H1 (cell line): ENCODE measurements around the gene FAM177A1. TPM values are rescaled to one million over a fixed set of nuclear protein-coding genes. Genes with fewer than 3 reads are reported as not detected.

Experiments
- CTCF ChIA-PET: fragments of 300-600 bp; sonication (Branson Sonifier 250); formaldehyde crosslinking; loops from one replicate; lab custom pipeline; 2021; ENCODE audit not compliant: partially characterized antibody; lab: Charles Lee
- POLR2A ChIA-PET: fragments of 300-600 bp; sonication (Branson Sonifier 250); formaldehyde crosslinking; loops from one replicate; lab custom pipeline; 2021; ENCODE audit warnings: inconsistent platforms; ENCODE audit not compliant: partially characterized antibody; lab: Charles Lee
- DNase-seq, 2 experiments: peaks; one replicate each; pipeline versions ENCODE4 v3.0.0 to v3.0.0-alpha.2; 2010 to 2022; ENCODE audit warnings: low spot score in 2 of 2, low read depth in 1 of 2, mixed read lengths in 1 of 2
- FAIRE-seq: peaks from 2 replicates; lab custom pipeline; 2011; peaks lifted over from hg19 to GRCh38; lab: Jason Lieb, UNC
- H2AFZ ChIP-seq: 2 replicates; pipeline ENCODE4 v1.8.1; 2012; ENCODE audit warnings: low read length, inconsistent platforms
- H2AK5ac ChIP-seq: 2 replicates; pipeline ENCODE4 v1.6.1; 2013; ENCODE audit warnings: low read depth, low read length
- H2BK120ac ChIP-seq: replicated peaks from 2 replicates; pipeline ENCODE3; 2013; ENCODE audit warnings: low read depth, low read length, inconsistent platforms
- H2BK12ac ChIP-seq: 2 replicates; pipeline ENCODE4 v1.6.1; 2013; ENCODE audit warnings: low read depth, low read length
- H2BK15ac ChIP-seq: 2 replicates; pipeline ENCODE4 v1.6.1; 2013; ENCODE audit warnings: low read length
- H2BK20ac ChIP-seq: 2 replicates; pipeline ENCODE4 v1.6.1; 2013; ENCODE audit warnings: low read length
- H2BK5ac ChIP-seq: 2 replicates; pipeline ENCODE4 v1.6.1; 2013; ENCODE audit warnings: low read depth, low read length
- H3K14ac ChIP-seq: 2 replicates; pipeline ENCODE4 v1.6.1; 2013; ENCODE audit warnings: inconsistent platforms; ENCODE audit not compliant: insufficient read length
- H3K18ac ChIP-seq: 2 replicates; pipeline ENCODE4 v1.6.1; 2013; ENCODE audit warnings: low read length; ENCODE audit errors: extremely low read depth
- H3K23ac ChIP-seq: 2 replicates; pipeline ENCODE4 v1.6.1; 2013; ENCODE audit warnings: inconsistent platforms; ENCODE audit not compliant: insufficient read length
- H3K23me2 ChIP-seq: 2 replicates; pipeline ENCODE4 v1.6.1; 2013; ENCODE audit warnings: low read depth, low read length
- H3K27ac ChIP-seq: 2 replicates; pipeline ENCODE4 v1.6.1; 2011; ENCODE audit warnings: low read depth, low read length, inconsistent platforms
- H3K27me3 ChIP-seq, 4 experiments: replicated peaks in 1 of 4; 1 replicate in 1 of 4; 2 replicates in 3 of 4; pipeline versions ENCODE4 v1.6.1 to v1.8.1; 2011 to 2013; ENCODE audit warnings: low read length in 3 of 4, mild to moderate bottlenecking in 3 of 4, inconsistent platforms in 2 of 4, mixed read lengths in 2 of 4, moderate library complexity in 1 of 4; ENCODE audit not compliant: control insufficient read depth in 3 of 4, insufficient read depth in 3 of 4; ENCODE audit errors: extremely low read depth in 1 of 4
- H3K36me3 ChIP-seq, 4 experiments: 2 replicates each; pipeline versions ENCODE4 v1.6.1 to v1.8.1; 2011 to 2013; ENCODE audit warnings: mild to moderate bottlenecking in 4 of 4, low read length in 3 of 4, moderate library complexity in 2 of 4, control low read depth in 1 of 4, inconsistent platforms in 1 of 4; ENCODE audit not compliant: insufficient read depth in 4 of 4, control insufficient read depth in 2 of 4
- H3K4ac ChIP-seq: replicated peaks from 2 replicates; pipeline ENCODE3; 2013; ENCODE audit warnings: low read length, low read depth, mixed read lengths, inconsistent platforms; ENCODE audit not compliant: insufficient read length
- H3K4me1 ChIP-seq, 4 experiments: replicated peaks in 1 of 4; 1 replicate in 1 of 4; 2 replicates in 3 of 4; pipeline versions ENCODE4 v1.6.1 to v1.8.1; 2011 to 2013; ENCODE audit warnings: low read length in 3 of 4, inconsistent platforms in 2 of 4, mixed read lengths in 1 of 4; ENCODE audit not compliant: insufficient read depth in 4 of 4, control insufficient read depth in 3 of 4
- H3K4me2 ChIP-seq, 2 experiments: 2 replicates each; pipeline versions ENCODE4 v1.6.1 to v1.8.1; 2011 to 2013; ENCODE audit warnings: low read depth in 2 of 2, low read length in 2 of 2, control low read depth in 1 of 2, inconsistent platforms in 1 of 2, mild to moderate bottlenecking in 1 of 2; ENCODE audit not compliant: insufficient read depth in 1 of 2
- H3K4me3 ChIP-seq, 4 experiments: fragments of 200-600, 300-600 bp in 1 of 4; sonication (generic), shearing (Covaris generic), sonication (Bioruptor Twin) in 1 of 4; 2 replicates each; pipeline versions ENCODE4 v1.5.1 to v1.8.1; 2011 to 2016; ENCODE audit warnings: low read length in 4 of 4, low read depth in 3 of 4, control low read depth in 2 of 4, inconsistent platforms in 2 of 4, mild to moderate bottlenecking in 2 of 4, mixed read lengths in 1 of 4, moderate library complexity in 1 of 4; ENCODE audit not compliant: insufficient read depth in 2 of 4; ENCODE audit errors: extremely low read depth in 1 of 4
- H3K56ac ChIP-seq: replicated peaks from 2 replicates; pipeline ENCODE3; 2013; ENCODE audit warnings: low read depth, mild to moderate bottlenecking, mixed read lengths, low read length, inconsistent platforms; ENCODE audit not compliant: insufficient read length
- H3K79me1 ChIP-seq: 2 replicates; pipeline ENCODE4 v1.6.1; 2013; ENCODE audit warnings: low read depth, low read length, control low read depth
- H3K79me2 ChIP-seq, 2 experiments: 2 replicates each; pipeline versions ENCODE4 v1.6.1 to v1.8.1; 2012 to 2013; ENCODE audit warnings: low read length in 2 of 2, mild to moderate bottlenecking in 2 of 2, inconsistent platforms in 1 of 2; ENCODE audit not compliant: insufficient read depth in 2 of 2, control insufficient read depth in 1 of 2
- H3K9ac ChIP-seq, 4 experiments: replicated peaks in 1 of 4; 1 replicate in 1 of 4; 2 replicates in 3 of 4; pipeline versions ENCODE4 v1.6.1 to v1.8.1; 2011 to 2013; ENCODE audit warnings: low read depth in 3 of 4, low read length in 3 of 4, control low read depth in 2 of 4, mild to moderate bottlenecking in 2 of 4, moderate library complexity in 2 of 4, inconsistent platforms in 1 of 4; ENCODE audit errors: extremely low read depth in 1 of 4
- H3K9me3 ChIP-seq, 2 experiments: 2 replicates each; pipeline versions ENCODE4 v1.6.1 to v1.8.1; 2012 to 2013; ENCODE audit warnings: mild to moderate bottlenecking in 2 of 2, moderate library complexity in 2 of 2, control low read depth in 1 of 2, inconsistent platforms in 1 of 2, low read depth in 1 of 2, low read length in 1 of 2, mixed read lengths in 1 of 2; ENCODE audit not compliant: insufficient read depth in 2 of 2
- H4K20me1 ChIP-seq, 2 experiments: replicated peaks in 1 of 2; 2 replicates each; pipeline versions ENCODE3 to v1.8.1; 2011 to 2013; ENCODE audit warnings: inconsistent platforms in 2 of 2, low read length in 2 of 2, mild to moderate bottlenecking in 1 of 2; ENCODE audit not compliant: insufficient read depth in 2 of 2, control insufficient read depth in 1 of 2
- H4K5ac ChIP-seq: 2 replicates; pipeline ENCODE4 v1.6.1; 2013; ENCODE audit warnings: low read length, low read depth, mixed read lengths, inconsistent platforms; ENCODE audit not compliant: insufficient read length
- H4K8ac ChIP-seq: 2 replicates; pipeline ENCODE4 v1.8.0; 2013; ENCODE audit warnings: mild to moderate bottlenecking, moderate library complexity, low read length, inconsistent platforms; ENCODE audit not compliant: insufficient read depth; ENCODE audit errors: extremely low read depth
- H4K91ac ChIP-seq: replicated peaks from 2 replicates; pipeline ENCODE3; 2013; ENCODE audit warnings: low read length, mixed read lengths, inconsistent platforms; ENCODE audit not compliant: insufficient read length
- HDAC2 ChIP-seq, 2 experiments: fragments of 300-600 bp in 1 of 2; sonication (generic) in 1 of 2; IDR thresholded peaks; 2 replicates each; pipeline ENCODE4 v1.6.1; 2011 to 2012; ENCODE audit warnings: low read depth in 2 of 2, low read length in 2 of 2, mild to moderate bottlenecking in 2 of 2, moderate library complexity in 2 of 2, borderline replicate concordance in 1 of 2, inconsistent platforms in 1 of 2
- TEAD4 ChIP-seq: IDR thresholded peaks from 2 replicates; pipeline ENCODE4 v1.6.1; 2012; ENCODE audit warnings: low read depth, low read length, inconsistent platforms, mixed read lengths
- WGBS, 2 experiments: shearing (Covaris generic) in 1 of 2; methylation state at CpG; one replicate each; pipeline versions ENCODE4 v1.1.6 to v1.1.7; 2013 to 2015; ENCODE audit warnings: low lambda C conversion rate in 2 of 2, mixed read lengths in 2 of 2, inconsistent platforms in 1 of 2, low coverage in 1 of 2, missing lambda C conversion rate in 1 of 2; ENCODE audit not compliant: insufficient replicate concordance in 2 of 2, insufficient coverage in 1 of 2, insufficient read length in 1 of 2; ENCODE audit errors: extremely low coverage in 1 of 2, missing lambda C conversion rate in 1 of 2; 5-methylcytosine and 5-hydroxymethylcytosine counted together
- polyA plus RNA-seq, 7 experiments: library from polyadenylated mRNA; depleted of rRNA in 3 of 7; stranded (reverse) in 5 of 7; unstranded in 2 of 7; fragments of >200 nt in 5 of 7; fragments of 200-250 nt in 2 of 7; gene quantifications; 1 replicate in 5 of 7; 2 replicates in 1 of 7; 4 replicates in 1 of 7; pipeline versions ENCODE4 v1.2.1 to v1.2.3, GENCODE V29; 2011 to 2013; ENCODE audit warnings: missing spikeins in 2 of 7, mixed read lengths in 2 of 7
- total RNA-seq: library from RNA; stranded (reverse); fragmentation: NEBNext Ultra II Directional; extraction: Animal tissue kit (Norgen Biotek cat#: 25700); gene quantifications from 2 replicates; pipeline ENCODE4 v1.2.1, GENCODE V29; 2021
- TF ChIP-seq, protein P1 (sequence below): IDR thresholded peaks from 2 replicates; pipeline ENCODE4 v1.6.1; 2011; ENCODE audit warnings: low read length, improper control_type of control experiment
- TF ChIP-seq, protein P2 (sequence below): IDR thresholded peaks from 2 replicates; pipeline ENCODE4 v1.6.1; 2012; ENCODE audit warnings: inconsistent platforms

Gene FAM177A1
- total and polyA plus RNA-seq, 2 of the 8 experiments (the other 6 are each of a cell fraction or from before 2014, with no cell fraction given) = 11.3 to 34.0 TPM

DNA sequence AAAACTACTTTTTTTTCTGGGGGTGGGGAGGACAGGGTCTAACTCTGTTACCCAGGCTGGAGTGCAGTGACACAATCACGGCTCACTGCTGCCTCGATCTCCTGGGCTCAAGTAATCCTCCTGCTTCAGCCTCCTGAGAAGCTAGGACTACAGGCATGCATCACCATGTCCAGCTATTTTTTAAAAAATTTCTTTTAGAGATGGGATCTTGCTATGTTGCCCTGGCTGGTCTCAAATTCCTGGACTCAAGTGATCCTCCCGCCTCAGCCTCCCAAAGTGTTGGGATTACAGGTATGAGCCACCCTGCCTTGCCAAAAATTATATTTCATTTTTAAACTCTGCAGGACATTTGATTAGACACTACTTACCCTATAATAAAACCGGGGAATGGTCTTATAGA is 70.2 kb downstream of the FAM177A1 start:
- Histone ChIP-seq H3K36me3 (peaks cover 0 to 12% (median 5%) of the 10 kb centered on the region in 4 experiments; a peak in 5 of 8 replicates), H3K4me2 (no peak overlapping the region), H3K4me1 (peaks cover 0 to 3% (median 0%) of the 10 kb centered on the region in 4 experiments; a peak in 1 of 7 replicates), H3K4ac (no peak overlapping the region), H3K79me2 (no peaks in the 10 kb centered on the region), H3K9me3 (peaks cover 0 to 9% of the 10 kb centered on the region in 2 experiments; a peak in 2 of 4 replicates), H2BK120ac (no peak overlapping the region), H3K14ac (no peak overlapping the region), H3K23me2 (peaks cover 2% of the 10 kb centered on the region; the same call in 1 of the 2 replicates), H2BK15ac (no peak overlapping the region), H3K27ac (no peak overlapping the region), H4K91ac (no peak overlapping the region), H3K9ac (no peak overlapping the region), H3K27me3 (no peaks in the 10 kb centered on the region), H3K4me3 (no peak overlapping the region), H3K56ac (no peak overlapping the region), H3K23ac (no peak overlapping the region), H3K18ac (no peak overlapping the region), H3K79me1 (peaks cover 3% of the 10 kb centered on the region), H4K8ac (no peak overlapping the region), H2BK12ac (no peak overlapping the region), H2AFZ (no peak overlapping the region), H2AK5ac (no peak overlapping the region), H4K20me1 (no peaks in the 10 kb centered on the region), H2BK5ac (no peak overlapping the region), H2BK20ac (no peak overlapping the region), H4K5ac (no peak overlapping the region)
- DNase-seq = no peak
- 92% methylated on average over 4 of the region's 4 CpGs; no CpG with 5 or more reads in 1 of the 2 experiments for WGBS, 2 experiments
- no peak for TF ChIP-seq TEAD4
- TF ChIP-seq HDAC2 (IDR thresholded peaks at IDR 0.05; ENCODE audit: borderline replicate concordance in 1 of 2, low read depth in 2 of 2, low read length in 2 of 2) = no peak
- TF ChIP-seq, protein P1, sequence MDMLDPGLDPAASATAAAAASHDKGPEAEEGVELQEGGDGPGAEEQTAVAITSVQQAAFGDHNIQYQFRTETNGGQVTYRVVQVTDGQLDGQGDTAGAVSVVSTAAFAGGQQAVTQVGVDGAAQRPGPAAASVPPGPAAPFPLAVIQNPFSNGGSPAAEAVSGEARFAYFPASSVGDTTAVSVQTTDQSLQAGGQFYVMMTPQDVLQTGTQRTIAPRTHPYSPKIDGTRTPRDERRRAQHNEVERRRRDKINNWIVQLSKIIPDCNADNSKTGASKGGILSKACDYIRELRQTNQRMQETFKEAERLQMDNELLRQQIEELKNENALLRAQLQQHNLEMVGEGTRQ = no peak
- TF ChIP-seq, protein P2, sequence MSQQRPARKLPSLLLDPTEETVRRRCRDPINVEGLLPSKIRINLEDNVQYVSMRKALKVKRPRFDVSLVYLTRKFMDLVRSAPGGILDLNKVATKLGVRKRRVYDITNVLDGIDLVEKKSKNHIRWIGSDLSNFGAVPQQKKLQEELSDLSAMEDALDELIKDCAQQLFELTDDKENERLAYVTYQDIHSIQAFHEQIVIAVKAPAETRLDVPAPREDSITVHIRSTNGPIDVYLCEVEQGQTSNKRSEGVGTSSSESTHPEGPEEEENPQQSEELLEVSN = no peak
- TF ChIP-seq, all 59 proteins: peak for 0
- ChIA-PET CTCF (interaction anchor here (0.9 kb wide), 1 partner anchor 124 kb away, joined by 3 read pairs; no protein-coding TSS in a partner anchor), POLR2A (interaction anchor here (1.1 kb wide), 1 partner anchor 288 kb away, joined by 3 read pairs; the partner anchor contains the start of gene NFKBIA)
- FAIRE-seq = no peak
